HG02642 (cell line): Measurements from ENCODE around the gene ATP2C1.
"Not testable (repeated sequence)": the region's sequence is repeated elsewhere in the genome, so short reads cannot be mapped to it uniquely, and the experiment has no call there.

Source experiments
- ATAC-seq: cut with Tn5 transposase; IDR thresholded peaks from one replicate; pipeline ENCODE4 v1.9.1; 2021; ENCODE audit warnings: mild to moderate bottlenecking; ENCODE audit not compliant: unreplicated experiment, poor library complexity

Gene ATP2C1

DNA sequence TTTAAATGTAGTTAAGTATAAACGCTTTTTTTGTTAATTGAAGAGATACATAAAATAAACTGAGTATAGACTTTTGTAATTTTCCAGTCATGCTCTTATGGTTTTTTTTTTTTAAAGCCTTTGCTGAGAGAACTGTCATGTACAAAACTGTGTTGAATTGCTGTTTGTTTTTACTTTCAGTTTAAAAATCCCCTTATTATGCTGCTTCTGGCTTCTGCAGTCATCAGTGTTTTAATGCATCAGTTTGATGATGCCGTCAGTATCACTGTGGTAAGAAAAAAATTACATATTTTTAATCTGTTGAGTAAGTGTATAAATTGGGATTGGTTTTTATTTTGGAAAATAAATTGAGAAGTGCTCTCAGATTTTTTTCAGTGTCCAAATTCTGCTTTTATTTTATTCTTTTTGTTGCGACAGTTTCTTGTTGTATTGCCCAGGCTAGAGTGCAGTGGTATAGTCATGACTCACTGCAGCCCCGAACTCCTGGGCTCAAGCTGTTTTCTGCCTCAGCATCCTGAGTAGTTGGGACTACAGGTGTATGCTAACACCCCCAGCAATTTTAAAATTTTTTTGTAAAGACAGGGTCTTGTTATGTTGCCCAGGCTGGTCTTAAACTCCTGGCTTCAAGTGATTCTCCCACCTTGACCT is 40.7 kb downstream of the ATP2C1 start:
- ATAC-seq = no peak

DNA sequence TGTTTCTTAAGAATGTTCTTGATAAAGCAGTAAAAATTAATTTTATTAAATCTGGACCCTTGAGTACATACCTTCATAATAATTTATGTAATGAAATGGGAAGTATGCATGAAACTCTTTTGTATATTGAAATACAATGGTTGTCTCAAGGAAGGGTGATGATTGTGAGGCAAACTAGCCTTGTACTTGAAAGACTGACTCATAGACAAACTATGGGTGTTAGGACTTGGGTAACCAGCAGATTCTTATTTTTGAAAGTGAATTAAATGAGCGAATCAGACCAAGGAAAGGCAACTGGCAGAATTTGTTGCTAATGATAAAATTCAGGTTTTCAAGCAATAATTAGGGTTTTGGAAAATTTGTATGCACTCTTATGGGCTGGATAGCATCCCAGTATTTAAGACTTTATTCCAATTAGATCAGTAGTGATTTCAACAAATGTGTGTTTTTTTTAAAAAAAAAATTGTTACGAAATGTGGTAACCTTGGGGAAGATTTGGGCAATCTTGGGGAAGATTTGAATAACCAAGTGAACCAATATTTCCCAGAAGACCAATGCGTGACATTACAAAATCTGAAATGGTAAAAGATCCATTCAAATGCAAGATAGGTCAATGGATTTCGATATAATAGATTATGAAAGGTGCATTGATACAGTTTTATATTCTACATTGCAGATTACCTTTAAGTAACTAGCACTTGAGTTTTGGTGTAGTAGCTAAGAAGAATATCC is 42.0 kb downstream of the ATP2C1 start:
- no peak for ATAC-seq

DNA sequence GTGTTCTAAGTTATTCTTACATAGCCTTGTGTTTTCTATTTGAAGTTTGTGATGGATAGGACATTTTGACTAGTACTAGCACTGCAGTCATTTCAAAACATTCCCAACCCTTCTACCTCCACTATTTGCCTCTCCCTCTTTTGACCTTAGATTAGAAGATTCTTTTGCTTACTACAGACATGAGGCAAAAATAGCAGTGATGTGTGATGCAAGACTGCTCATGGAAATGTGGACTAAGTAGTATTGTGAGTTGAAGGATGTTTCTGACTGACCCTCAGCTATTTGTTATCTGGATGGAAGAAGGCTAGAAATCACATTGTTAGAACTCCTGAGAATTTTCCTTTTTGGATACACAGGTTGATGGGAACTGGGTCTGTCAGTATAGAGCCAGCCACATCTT is 45.9 kb downstream of the ATP2C1 start:
- no peak for ATAC-seq

DNA sequence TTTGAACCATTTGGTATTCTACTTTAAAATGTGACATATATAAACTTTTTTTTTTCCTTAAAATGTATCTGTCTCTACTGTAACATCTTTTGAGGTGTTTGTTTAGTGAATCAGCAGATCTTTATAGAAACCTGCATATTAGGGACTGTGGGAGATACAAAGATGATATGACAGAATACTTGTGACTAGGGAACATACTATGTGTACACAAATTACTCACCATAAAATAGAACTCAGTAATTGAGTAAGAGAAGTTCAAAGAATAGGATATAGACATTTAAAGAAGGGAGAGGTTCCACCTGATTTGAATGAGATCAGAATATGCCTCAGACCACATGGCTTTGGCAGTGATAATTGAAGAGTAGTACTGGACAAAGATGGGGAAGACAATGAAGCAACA is 47.9 kb downstream of the ATP2C1 start:
- ATAC-seq = no peak

GRCh38 chr3:130946882-130947281 is 53.0 kb downstream of the ATP2C1 start:
- ATAC-seq = no peak

- ATAC-seq = no peak
These were observed 54.3 kb downstream of the ATP2C1 start for GRCh38 chr3:130948001-130948773.

- ATAC-seq = no peak
These were observed 55.0 kb downstream of the ATP2C1 start for GRCh38 chr3:130948929-130949328.

- ATAC-seq = no peak
These were observed 56.2 kb downstream of the ATP2C1 start for GRCh38 chr3:130950124-130950523.

DNA sequence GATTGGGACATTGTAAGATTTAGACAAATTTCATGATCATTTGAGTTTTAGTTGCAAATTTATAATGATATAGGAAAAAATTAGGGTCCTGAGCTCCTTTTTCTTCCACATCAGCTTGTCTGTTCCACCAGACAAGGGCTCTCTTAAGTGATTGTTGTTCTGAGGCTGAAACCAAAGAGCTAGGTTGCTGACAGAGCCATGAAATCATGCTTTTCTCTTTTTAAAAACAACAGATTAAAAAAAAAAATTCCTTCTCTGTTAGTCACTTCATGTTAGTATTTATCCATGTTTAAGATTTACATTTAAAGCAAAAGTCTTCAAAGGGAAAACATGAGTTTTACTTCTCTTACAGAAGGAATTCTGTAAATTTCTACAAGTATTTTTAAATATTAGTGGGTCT is 56.8 kb downstream of the ATP2C1 start:
- no peak for ATAC-seq

DNA sequence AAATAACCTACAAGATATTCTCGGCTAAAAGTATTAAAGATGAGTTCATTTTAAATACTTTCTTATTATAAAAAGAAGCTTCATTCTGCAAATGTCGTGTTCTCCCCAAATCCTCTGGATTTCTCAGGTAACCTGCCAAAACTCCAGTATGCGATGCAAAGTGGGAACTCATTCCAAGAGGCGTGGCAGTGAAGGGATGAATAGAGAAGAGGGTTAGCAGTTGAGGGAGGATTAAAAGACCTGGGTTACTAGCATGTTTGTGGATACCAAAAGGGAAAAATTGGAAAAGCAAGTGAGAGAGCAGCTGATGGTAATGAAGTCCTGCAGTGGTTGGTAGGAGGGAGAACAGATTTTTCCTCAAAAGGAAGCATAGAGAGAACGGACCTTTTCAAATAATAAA is 61.6 kb downstream of the ATP2C1 start:
- no peak for ATAC-seq

DNA sequence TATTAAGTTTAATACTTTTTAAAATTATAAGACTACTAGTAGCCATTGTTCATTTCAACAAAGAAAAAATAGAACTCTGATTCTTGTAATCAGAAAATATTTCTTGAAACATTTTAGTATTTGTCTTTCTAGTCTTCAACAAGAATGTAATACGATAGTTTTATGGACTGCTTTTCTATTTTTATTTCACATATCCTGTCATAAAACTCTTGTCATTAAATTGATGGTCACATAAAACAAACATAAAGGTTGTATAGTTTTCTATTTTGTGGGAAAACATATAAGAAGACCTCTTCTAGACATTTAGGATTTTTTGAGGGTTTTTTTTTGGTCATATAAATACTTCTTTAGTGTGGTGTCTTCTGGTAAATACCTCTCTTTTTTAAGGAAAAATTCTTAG is 62.4 kb downstream of the ATP2C1 start:
- ATAC-seq = no peak

DNA sequence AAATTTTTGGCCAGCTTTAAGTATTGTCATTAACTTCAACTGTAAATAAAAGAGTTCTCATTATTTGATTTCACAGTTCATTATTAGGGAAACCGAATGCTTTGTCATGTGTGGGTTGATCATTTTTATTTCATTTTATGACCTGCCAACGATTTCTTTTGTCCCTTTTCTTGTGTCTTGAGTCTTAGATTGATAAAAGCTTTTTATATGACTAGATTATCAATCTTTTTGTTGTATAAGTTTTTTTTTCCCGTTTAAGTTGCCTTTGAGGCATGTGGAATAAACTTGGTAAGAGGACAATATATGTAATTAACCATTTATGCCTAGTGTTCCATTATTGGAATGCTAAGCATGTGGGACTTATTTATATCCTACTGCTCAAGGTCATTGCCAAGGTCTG is 62.8 kb downstream of the ATP2C1 start:
- ATAC-seq = no peak

DNA sequence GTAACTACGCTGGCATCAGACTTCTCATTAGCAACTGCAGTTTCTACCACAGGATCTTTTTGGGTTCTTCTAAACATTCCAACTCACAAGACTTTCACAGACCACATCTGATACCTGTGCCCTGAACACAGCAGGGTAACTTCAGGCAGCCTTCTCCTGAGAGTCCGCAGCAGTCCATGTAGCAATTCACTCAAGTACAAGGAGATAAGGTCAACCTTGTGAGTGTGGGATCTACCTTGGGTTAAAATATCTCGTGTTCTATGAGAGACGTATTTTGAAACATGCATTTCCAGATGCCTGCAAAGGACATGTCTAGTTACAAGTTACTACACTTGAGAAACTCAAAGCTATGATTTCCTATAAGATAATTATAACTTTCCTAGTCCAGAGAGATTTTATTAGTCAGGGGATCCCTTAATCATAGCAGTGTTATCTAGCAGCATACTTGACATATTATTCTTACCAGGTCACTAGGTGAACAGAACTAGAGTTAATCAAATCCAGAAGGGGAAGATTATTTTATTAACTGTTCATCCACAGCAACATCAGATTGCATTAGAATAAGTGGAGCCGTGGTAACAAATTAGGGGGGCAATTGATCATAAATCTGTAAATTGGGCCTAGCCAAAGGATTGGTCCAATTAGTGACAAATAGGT is 66.4 kb downstream of the ATP2C1 start:
- no peak for ATAC-seq

GRCh38 chr3:130961458-130961857 is 67.6 kb downstream of the ATP2C1 start:
- no peak for ATAC-seq

DNA sequence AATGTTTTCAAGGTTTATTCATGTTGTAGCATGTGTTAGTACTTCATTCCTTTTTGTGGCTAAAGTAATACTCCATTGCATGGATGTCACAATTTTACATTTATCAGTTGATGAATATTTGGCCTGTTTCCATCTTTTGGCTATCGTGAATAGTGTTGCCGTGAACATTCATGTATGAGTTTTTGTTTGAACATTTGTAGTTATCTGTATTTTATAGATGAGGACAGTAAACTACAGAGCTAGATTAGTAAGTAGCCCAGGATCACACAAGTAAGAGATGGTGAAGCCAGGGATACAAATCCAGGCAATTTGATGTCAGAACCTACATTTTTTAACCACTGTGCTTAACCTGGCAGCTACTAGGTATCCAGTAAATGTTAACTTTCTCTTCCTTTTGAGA is 69.6 kb downstream of the ATP2C1 start:
- no peak for ATAC-seq

- ATAC-seq = no peak
These were observed 70.0 kb downstream of the ATP2C1 start for GRCh38 chr3:130963878-130964277.

DNA sequence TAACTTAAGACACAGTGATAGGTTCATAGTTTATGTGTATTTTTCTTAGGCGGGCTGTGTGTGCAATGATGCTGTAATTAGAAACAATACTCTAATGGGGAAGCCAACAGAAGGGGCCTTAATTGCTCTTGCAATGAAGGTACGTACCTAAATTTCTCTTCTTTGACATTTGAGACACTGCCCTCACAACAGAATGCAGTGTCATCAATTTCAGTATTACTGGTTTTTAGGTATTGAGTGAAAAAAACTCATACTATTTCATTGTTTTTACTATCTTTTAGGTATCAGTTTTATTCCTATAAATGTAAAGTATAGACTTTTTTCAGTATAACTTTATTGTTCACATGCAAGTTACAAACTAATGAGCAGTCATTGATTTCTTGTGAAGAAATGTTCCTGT is 73.4 kb downstream of the ATP2C1 start:
- no peak for ATAC-seq

DNA sequence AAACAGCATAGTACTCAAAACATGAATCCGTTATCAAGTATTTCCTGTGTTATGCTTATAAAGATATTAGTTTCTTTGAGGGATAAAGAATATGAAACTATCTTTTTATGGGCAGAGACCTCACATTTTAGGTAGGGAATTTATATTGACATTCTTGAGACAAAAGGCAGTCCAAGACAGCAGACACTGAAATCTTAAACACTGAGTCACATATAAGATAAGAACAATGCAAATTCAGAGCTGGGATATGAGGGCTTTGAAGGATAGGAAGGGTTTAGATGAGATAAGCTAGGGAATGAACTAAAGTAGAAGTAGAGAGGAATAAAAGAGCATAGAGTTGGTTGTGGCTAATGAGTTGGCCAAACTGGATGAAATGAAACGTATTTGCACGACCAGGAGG is 74.3 kb downstream of the ATP2C1 start:
- ATAC-seq = no peak

DNA sequence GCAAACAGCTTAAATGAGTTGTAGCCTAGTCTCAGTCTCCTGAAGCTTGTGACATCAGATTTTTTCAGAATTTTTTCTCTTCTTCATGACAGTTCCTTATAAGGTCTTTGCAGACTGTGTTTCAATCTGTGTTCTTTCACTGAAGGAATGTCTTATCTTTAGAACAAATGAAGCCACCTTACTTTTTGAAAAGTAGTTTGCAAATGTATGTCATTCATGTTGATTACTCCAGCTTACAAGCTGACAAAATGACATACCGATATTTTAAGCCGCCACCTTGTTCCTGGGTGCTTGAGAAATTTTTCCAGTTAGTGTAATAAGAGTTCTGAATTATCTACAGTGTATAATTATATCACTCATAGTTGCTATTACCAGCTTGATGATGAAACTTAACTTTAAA is 75.7 kb downstream of the ATP2C1 start:
- no peak for ATAC-seq

DNA sequence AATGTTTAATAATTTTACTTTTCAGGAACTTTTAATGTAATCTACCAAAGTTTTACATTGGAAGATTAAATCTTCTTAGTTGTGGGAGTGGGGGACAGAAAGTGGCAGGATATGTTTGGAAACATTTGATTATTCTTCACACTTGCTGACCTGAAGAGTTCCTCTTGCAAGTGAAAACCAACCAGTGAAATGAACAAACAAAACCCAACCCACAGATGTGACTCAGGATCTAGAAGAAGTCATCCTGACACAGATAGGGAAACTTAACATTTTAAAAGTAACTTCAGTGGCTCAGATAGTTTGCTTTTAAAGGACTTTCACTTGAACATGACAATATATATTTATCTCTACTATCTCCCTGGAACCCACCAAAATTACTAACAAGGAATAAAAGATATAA is 77.3 kb downstream of the ATP2C1 start:
- ATAC-seq = no peak

DNA sequence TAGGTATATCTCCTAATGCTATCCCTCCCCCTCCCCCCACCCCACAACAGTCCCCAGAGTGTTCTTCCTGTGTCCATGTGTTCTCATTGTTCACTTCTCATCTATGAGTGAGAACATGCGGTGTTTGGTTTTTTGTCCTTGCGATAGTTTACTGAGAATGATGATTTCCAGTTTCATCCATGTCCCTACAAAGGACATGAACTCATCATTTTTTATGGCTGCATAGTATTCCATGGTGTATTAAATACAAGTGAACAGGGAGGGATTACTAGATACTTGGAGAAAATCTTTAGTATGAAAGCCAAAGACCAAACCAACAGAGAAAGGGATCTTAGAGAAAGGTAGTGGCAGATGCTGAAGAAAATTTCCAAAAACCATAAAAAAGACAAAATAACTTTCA is 78.7 kb downstream of the ATP2C1 start:
- ATAC-seq = not testable (repeated sequence)
